OCI-LY7 (cell line): ENCODE data around the gene CDK6. TPM values are rescaled to one million over a fixed set of nuclear protein-coding genes. Genes with fewer than 3 reads are reported as not detected.

Experiments used
- BruUV-seq: library from RNA; stranded (reverse); fragments of 400-500 nt; replicated peaks from 2 replicates; lab custom pipeline; 2021; lab: Mats Ljungman, UMichigan
- CTCF ChIA-PET: fragments of 300-600 bp; sonication (Branson Sonifier 250); formaldehyde crosslinking; loops from one replicate; lab custom pipeline; 2022; ENCODE audit warnings: antibody characterized with exemption; ENCODE audit not compliant: unreplicated experiment; lab: Charles Lee
- POLR2A ChIA-PET: fragments of 300-600 bp; sonication (Branson Sonifier 250); formaldehyde crosslinking; loops from one replicate; lab custom pipeline; 2022; ENCODE audit warnings: antibody characterized with exemption; lab: Charles Lee
- DNase-seq: peaks from one replicate; pipeline ENCODE4 v3.0.0-alpha.2; 2015; ENCODE audit warnings: low spot score
- H2AFZ ChIP-seq: fragments of 200-600 bp; sonication (generic), shearing (Covaris generic); 2 replicates; pipeline ENCODE4 v1.6.1; 2014; ENCODE audit warnings: mild to moderate bottlenecking, antibody characterized with exemption, low read length, moderate library complexity
- H3K27ac ChIP-seq: fragments of 200-600 bp; sonication (generic); 2 replicates; pipeline ENCODE4 v1.5.1; 2014; ENCODE audit warnings: mixed run types, low read depth, mild to moderate bottlenecking, moderate library complexity, low read length, inconsistent platforms; ENCODE audit not compliant: poor library complexity, severe bottlenecking
- H3K36me3 ChIP-seq: fragments of 200-600 bp; sonication (generic); 2 replicates; pipeline ENCODE4 v1.6.1; 2014; ENCODE audit warnings: mild to moderate bottlenecking, antibody characterized with exemption, low read length, moderate library complexity, mixed read lengths; ENCODE audit not compliant: insufficient read depth
- H3K4me1 ChIP-seq: fragments of 200-600 bp; sonication (generic); 2 replicates; pipeline ENCODE4 v1.5.1; 2014; ENCODE audit warnings: mild to moderate bottlenecking, low read length; ENCODE audit not compliant: insufficient read depth, poor library complexity, severe bottlenecking
- H3K4me2 ChIP-seq: fragments of 200-600 bp; sonication (generic); 2 replicates; pipeline ENCODE4 v1.6.1; 2014; ENCODE audit warnings: mild to moderate bottlenecking, low read length
- H3K4me3 ChIP-seq: fragments of 200-600 bp; sonication (generic); 2 replicates; pipeline ENCODE4 v1.5.1; 2014; ENCODE audit warnings: mild to moderate bottlenecking, low read depth, low read length; ENCODE audit not compliant: poor library complexity, severe bottlenecking
- H3K79me2 ChIP-seq: fragments of 200-600 bp; sonication (generic); 2 replicates; pipeline ENCODE4 v1.6.1; 2016; ENCODE audit warnings: low read depth, mild to moderate bottlenecking, low read length, moderate library complexity, mixed read lengths; ENCODE audit not compliant: insufficient read depth
- H3K9me2 ChIP-seq: fragments of 200-600 bp; sonication (generic); 2 replicates; pipeline ENCODE4 v1.6.1; 2016; ENCODE audit warnings: mild to moderate bottlenecking, low read length, mixed read lengths; ENCODE audit not compliant: insufficient read depth
- H3K9me3 ChIP-seq: fragments of 200-600 bp; sonication (generic); 2 replicates; pipeline ENCODE4 v1.6.1; 2014; ENCODE audit warnings: mild to moderate bottlenecking, mixed run types, low read length, mixed read lengths
- H4K20me1 ChIP-seq: fragments of 200-600 bp; sonication (generic); 2 replicates; pipeline ENCODE4 v1.6.1; 2014; ENCODE audit warnings: mild to moderate bottlenecking, antibody characterized with exemption, low read length, moderate library complexity, mixed read lengths; ENCODE audit not compliant: insufficient read depth
- CTCF ChIP-seq: fragments of 200-600 bp; sonication (generic); conservative IDR thresholded peaks from 2 replicates; pipeline ENCODE4 v1.5.1; 2014; ENCODE audit warnings: mild to moderate bottlenecking, antibody characterized with exemption, low read length, moderate library complexity, mixed read lengths
- EZH2phosphoT487 ChIP-seq: fragments of 200-600 bp; sonication (generic); IDR thresholded peaks from 2 replicates; pipeline ENCODE4 v1.6.1; 2018; ENCODE audit warnings: low read depth, borderline replicate concordance, mild to moderate bottlenecking, mixed run types, antibody characterized with exemption, low read length, moderate library complexity, mixed read lengths
- intact Hi-C: fragments of 100-400 bp; cut with micrococcal nuclease; formaldehyde crosslinking; loops from one replicate; pipeline ENCODE4 v1.10.0; 2022; ENCODE audit not compliant: unreplicated experiment
- total RNA-seq, 2 experiments: library from RNA; depleted of rRNA in 1 of 2; stranded (reverse); fragments of >200 nt in 1 of 2; shearing (Covaris generic) in 1 of 2; gene quantifications; 2 replicates each; pipeline ENCODE4 v1.2.3, GENCODE V29; 2014 to 2022

Gene CDK6
- total RNA-seq, 2 experiments from 2014 or later = 35.5 to 44.1 TPM

- TF ChIP-seq CTCF (no peak), EZH2phosphoT487 (no peak)
- intact Hi-C loops = no loop called here
- BruUV-seq = no TSS peak
- Histone ChIP-seq H4K20me1 (no peaks in the 10 kb centered on the region), H3K4me1 (peaks cover 19% of the 10 kb centered on the region), H3K4me3 (no peak overlapping the region), H2AFZ (no peak overlapping the region), H3K9me2 (no peaks in the 10 kb centered on the region), H3K27ac (no peak overlapping the region), H3K9me3 (peaks cover 7% of the 10 kb centered on the region; the same call in 1 of the 2 replicates), H3K4me2 (no peak overlapping the region), H3K79me2 (peaks cover 20% of the 10 kb centered on the region; the same call in 1 of the 2 replicates), H3K36me3 (peaks cover 17% of the 10 kb centered on the region)
- ChIA-PET CTCF (no interaction called here), POLR2A (interaction anchor here (0.9 kb wide), 1 partner anchor 14 kb away, joined by 4 read pairs; no protein-coding TSS in a partner anchor)
- DNase-seq = no peak
Measured at GRCh38 chr7:92797693-92798092, 38.7 kb downstream of the CDK6 start.

- Histone ChIP-seq H4K20me1 (no peaks in the 10 kb centered on the region), H3K4me3 (no peak overlapping the region), H3K27ac (no peak overlapping the region), H3K79me2 (peaks cover 24% of the 10 kb centered on the region; the same call in 1 of the 2 replicates), H3K9me3 (peaks cover 10% of the 10 kb centered on the region; the same call in 1 of the 2 replicates), H2AFZ (no peak overlapping the region), H3K36me3 (peaks cover 20% of the 10 kb centered on the region), H3K4me1 (peaks cover 19% of the 10 kb centered on the region), H3K4me2 (no peak overlapping the region), H3K9me2 (no peaks in the 10 kb centered on the region)
- no TSS peak for BruUV-seq
- no peak for DNase-seq
- intact Hi-C loops = no loop called here
- no peak for TF ChIP-seq EZH2phosphoT487
- ChIA-PET CTCF (no interaction called here), POLR2A (no interaction called here)
Measured at GRCh38 chr7:92797284-92797683, 39.1 kb downstream of the CDK6 start.

GRCh38 chr7:92794831-92795230, 41.5 kb downstream of the CDK6 start:
- H3K4me2 ChIP-seq = no peak overlapping the region
- no peak for TF ChIP-seq EZH2phosphoT487

More at GRCh38 chr7:92794831-92795230, 41.5 kb downstream of the CDK6 start:
- intact Hi-C loops = no loop called here
- no peak overlapping the region for H3K4me3 ChIP-seq
- peaks cover 20% of the 10 kb centered on the region; the same call in 1 of the 2 replicates for H3K9me3 ChIP-seq
- ChIA-PET CTCF (no interaction called here), POLR2A (no interaction called here)
- peaks cover 14% of the 10 kb centered on the region for H3K4me1 ChIP-seq
- no peaks in the 10 kb centered on the region for H4K20me1 ChIP-seq
- peaks cover 30% of the 10 kb centered on the region; the same call in 1 of the 2 replicates for H3K79me2 ChIP-seq
- no peak overlapping the region for H3K27ac ChIP-seq
- no peak overlapping the region for H2AFZ ChIP-seq
- H3K9me2 ChIP-seq = no peaks in the 10 kb centered on the region
- DNase-seq = no peak
- BruUV-seq = no TSS peak
- H3K36me3 ChIP-seq = peaks cover 35% of the 10 kb centered on the region
